GOT3 (cell line): ENCODE results near the gene ACTA2.
A peak's percentile ranks its signal among the peaks of the same experiment; 100 is the strongest.

ENCODE experiments used
- DNase-seq: peaks from one replicate; lab custom pipeline; 2025; ENCODE audit warnings: mixed read lengths; lab: John Stamatoyannopoulos, UW

The ACTA2 gene

GRCh38 chr10:88980800-88981199 lies 28.2 kb upstream of the ACTA2 start:
- no peak for DNase-seq

GRCh38 chr10:88980247-88980646 lies 27.7 kb upstream of the ACTA2 start:
- DNase-seq: no peak

DNA sequence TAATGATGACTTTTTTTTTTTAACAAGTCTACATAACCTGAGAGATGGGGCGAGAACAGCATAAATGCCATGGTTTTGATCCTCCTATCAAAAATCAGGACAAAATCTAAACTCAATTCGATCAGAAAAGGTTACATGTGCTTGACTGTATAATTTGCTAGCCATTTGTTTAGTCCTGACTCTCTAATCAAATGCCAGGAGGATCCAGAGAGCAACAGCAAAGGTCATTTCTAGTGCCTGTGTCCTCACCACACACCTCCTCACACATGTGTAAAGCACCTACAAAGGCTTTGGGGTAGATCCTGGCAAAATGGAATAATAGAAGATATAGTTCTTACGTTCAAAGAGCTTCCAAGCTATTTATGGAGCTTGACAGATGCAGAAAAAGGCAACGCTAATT lies 27.0 kb upstream of the ACTA2 start:
- DNase-seq: no peak

- peak; percentile 16 for DNase-seq
Measured at GRCh38 chr10:88979153-88979562, 26.6 kb upstream of the ACTA2 start.

- no peak for DNase-seq
Measured at GRCh38 chr10:88978463-88978862, 25.9 kb upstream of the ACTA2 start.

GRCh38 chr10:88975377-88975720 lies 22.8 kb upstream of the ACTA2 start:
- DNase-seq: no peak

GRCh38 chr10:88974446-88975376 lies 22.1 kb upstream of the ACTA2 start:
- DNase-seq: no peak

DNA sequence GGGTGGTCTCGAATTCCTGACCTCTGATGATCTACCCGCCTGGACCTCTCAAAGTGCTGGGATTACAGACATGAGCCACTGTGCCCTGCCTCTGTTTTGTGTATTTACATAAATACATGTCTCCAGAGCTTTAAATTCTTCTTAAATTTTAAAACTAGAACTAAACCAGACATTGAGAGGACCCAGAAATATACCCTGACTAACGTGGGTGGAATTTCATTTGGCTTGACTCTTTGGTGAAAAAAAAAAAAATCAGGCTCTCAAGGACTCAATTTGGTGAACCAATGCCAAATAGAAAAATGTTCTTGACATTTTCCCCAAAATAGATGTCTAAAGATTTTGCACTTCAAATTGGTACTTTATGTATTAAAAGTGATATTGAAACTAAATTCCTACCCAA lies 21.4 kb upstream of the ACTA2 start:
- no peak for DNase-seq

GRCh38 chr10:88971221-88972061 lies 18.9 kb upstream of the ACTA2 start:
- DNase-seq: no peak

DNA sequence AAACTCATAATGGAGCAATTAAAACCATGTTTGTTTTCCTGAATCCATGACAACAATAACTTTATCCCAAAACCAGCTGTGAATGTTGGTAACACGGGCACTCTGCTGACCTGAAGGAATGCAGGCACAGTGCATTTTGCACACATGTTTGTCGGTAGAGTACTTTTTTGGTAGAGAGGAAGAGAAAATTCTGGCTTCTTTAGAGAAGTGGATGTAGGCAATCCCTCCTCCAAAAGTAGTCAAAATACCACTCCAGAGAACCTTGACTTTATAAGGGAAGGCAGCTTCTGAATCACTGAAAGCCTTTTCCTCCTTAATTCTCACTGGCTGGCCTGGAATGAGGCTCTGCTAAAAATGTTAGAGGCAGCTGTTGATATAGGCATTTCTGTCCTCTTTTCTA lies 15.8 kb upstream of the ACTA2 start:
- DNase-seq: no peak

GRCh38 chr10:88966797-88967196 lies 14.2 kb upstream of the ACTA2 start:
- DNase-seq: no peak

- no peak for DNase-seq
Measured at GRCh38 chr10:88964869-88965415, 12.4 kb upstream of the ACTA2 start.

GRCh38 chr10:88964360-88964759 lies 11.8 kb upstream of the ACTA2 start:
- no peak for DNase-seq

DNA sequence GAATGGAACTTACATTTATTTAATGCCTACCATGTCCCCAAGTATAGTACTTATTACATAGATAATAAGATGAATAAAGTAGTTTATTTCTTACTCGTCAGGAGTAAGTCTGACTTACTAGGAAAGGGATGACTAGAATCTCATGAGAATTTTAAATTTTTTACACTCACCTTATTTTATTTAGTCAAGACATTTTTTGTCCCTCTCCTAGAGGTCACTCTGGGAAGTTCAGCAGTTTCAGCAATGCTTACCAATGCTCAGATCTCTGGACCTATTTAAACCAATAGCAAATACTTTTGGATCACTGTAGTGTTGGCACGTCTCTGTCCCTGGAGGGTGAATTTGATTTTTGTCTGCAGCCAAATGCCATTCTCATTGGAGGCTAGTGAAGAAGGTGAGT lies 10.7 kb upstream of the ACTA2 start:
- DNase-seq: no peak

DNA sequence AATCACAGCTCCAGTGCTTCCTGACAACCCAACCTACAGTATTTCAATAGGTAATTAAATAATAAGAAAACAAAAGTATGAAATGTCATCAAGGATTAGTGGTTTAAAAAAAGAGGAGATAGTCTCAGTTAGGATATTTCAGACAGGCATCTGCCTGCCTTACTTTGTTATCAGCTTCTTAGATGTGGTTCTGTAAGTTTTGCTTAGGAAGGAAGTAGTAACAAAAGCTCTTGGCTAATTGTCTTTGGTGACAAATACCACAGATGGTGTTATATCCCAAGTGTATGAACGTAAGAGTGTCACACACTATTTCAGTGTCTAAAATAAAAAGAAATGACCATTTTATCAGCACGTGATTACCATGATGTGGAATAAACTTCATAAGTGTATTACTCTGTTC lies 9.8 kb upstream of the ACTA2 start:
- no peak for DNase-seq

DNA sequence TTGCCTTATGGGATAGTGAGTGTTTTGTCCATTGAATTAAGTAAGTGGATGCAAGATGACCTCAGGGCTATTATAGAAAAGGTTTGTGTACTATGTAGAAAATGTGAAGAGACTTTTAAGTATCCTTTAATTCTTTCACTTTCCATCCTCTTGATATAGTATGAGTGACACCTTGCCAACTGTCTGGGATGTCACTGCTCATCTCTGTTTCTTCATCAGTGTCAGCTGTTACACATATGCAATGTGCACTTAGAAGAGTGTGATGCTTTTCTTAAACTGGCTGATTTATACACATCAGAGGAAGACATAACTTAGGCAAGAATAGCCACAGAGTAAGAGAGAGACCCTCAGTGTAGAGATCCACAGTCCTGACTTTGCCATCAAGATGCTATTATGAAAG lies 8.7 kb upstream of the ACTA2 start:
- no peak for DNase-seq

DNA sequence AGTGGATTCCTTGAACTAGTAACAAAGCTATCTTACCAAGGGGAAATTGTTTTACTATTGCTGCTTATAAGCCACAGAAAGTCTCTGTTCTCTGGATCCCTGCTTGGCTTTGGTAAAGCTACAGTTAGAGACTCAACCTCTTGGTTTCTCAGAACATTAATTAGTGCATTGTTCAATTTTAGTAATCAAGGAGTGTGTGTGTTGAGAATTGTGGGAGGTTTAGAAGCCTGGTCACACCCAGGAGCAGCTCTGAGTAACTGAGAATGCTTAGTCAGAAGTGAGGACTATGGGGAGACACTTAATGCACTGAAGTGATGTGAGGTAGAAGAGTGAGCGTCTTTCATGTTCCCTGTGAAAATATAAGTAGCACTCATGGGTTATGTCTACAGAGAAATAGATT lies 8.2 kb upstream of the ACTA2 start:
- no peak for DNase-seq

DNA sequence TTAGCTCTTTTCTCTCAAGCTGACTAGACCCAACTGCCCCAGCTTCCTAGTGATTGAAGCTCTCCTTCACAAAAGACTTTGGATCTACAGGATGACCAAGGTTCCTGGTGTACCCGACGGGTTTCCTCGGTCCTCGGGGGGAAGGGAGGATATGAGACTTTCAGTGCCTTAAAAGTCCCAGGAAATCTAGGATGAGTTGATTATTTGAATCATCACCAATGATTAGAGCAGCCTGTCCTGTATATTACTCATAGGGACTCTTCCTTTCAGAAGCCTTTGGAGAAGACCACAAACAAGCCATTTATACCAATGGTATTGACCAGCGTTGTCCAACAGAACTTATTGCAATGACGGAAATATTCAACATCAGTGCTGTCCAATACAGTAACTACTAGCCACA lies 6.1 kb upstream of the ACTA2 start:
- no peak for DNase-seq

- no peak for DNase-seq
Measured at GRCh38 chr10:88957381-88957780, 4.8 kb upstream of the ACTA2 start.

DNA sequence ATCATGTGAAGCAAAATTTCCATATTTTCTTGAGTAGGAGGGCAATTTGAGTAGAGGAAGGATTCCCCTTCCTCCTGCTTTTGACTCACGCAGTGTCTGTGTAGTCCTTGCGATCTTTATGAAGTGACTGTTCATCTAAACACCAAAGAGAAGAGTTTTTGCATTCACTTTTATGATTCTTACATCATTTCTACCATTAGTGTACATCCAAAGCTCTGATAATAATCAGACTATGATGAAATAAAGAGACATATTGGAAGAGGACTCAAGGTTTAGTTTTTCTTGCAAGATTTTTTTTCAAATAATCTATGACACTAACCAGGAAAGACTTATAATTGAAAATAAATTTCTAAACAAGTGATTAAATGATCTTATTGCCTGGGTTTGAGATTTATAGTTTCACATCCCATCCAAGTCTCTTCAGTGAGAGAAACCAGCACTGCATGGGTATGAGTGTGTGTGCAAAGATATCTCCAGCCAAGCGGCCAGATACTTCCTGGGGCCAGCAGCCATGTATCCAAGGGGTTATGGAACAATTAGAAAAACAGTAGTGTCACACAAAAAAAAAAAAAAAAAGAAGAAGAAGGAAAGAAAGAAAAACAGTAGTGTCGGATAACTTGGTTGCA lies 2.0 kb upstream of the ACTA2 start:
- DNase-seq: no peak

- DNase-seq: no peak
Measured at GRCh38 chr10:88953662-88954061, 1.1 kb upstream of the ACTA2 start.
